SK-N-MC (cell line): ENCODE results near the gene GAL.

Experiments used
- EZH2 ChIP-seq: fragments of 200-600 bp; sonication (generic); IDR thresholded peaks from one replicate; pipeline ENCODE4 v1.6.1; 2017; ENCODE audit warnings: antibody characterized with exemption
- POLR2AphosphoS5 ChIP-seq: IDR thresholded peaks from 2 replicates; pipeline ENCODE4 v1.6.1; 2012; ENCODE audit warnings: mild to moderate bottlenecking, low read depth, low read length, borderline replicate concordance

GRCh38 chr11:68711114-68711513 is 26.8 kb downstream of the GAL start:
- TF ChIP-seq EZH2, result no peak
- TF ChIP-seq POLR2AphosphoS5, result no peak
